Stimulated activated CD8-positive, alpha-beta memory T cell treated with anti-CD3 and anti-CD28 coated beads, Interleukin-4, amount 100 ng/mL, for 1 hour (primary cell): ENCODE results near the gene MYO18A.

ENCODE experiments used
- DNase-seq, 2 donors: peaks; one replicate each; pipeline ENCODE4 v3.0.0-alpha.2; 2020; ENCODE audit warnings: low read depth in 2 of 2, low spot score in 1 of 2

MYO18A gene

GRCh38 chr17:29079433-29079832 is 100.8 kb downstream of the MYO18A start:
- DNase-seq = no peak

GRCh38 chr17:29078183-29079045 is 101.8 kb downstream of the MYO18A start:
- no peak for DNase-seq

GRCh38 chr17:29077320-29077719 is 102.9 kb downstream of the MYO18A start:
- DNase-seq = no peak

- no peak for DNase-seq
Observed at GRCh38 chr17:29076722-29077121, 103.5 kb downstream of the MYO18A start.

DNA sequence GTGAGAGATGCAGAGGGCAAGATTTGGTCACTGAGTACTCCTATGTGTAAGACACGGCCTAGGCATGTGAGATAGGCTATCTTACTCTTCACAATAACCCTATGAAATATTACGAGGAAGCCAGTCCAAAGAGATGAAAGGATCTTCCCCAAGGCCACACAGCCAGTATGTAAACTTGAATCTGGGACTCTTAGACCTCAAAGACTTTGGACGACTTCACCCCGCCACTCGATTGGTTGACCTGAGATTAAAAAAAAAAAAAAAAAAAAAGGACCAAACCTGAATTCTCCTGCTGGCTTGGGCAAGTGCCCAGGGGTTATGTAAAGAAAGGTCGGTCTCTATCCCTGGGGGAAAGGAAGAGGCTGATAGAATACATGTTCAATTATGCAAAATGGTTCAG is 104.1 kb downstream of the MYO18A start:
- no peak for DNase-seq

DNA sequence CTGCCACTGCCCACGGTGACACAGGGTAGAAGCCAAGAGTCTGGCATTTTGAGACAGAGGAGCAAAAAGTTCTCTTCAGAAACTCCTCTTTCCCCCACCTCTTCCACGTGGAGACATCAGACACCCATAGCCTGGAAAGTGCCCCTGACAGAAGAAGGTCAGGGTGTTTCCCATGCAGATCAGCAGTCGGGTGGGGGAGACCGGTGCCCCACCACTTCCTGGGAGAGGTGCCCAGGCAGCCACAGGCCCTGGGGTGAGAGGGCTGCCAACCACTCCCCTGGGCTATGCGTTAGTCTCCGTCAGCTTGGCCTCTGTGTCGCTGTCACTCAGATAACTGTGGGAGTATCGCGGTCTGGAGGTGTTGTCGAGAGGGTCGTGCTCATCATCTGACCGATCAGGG is 105.7 kb downstream of the MYO18A start:
- no peak for DNase-seq

GRCh38 chr17:29073520-29073919 is 106.7 kb downstream of the MYO18A start:
- no peak for DNase-seq

- no peak for DNase-seq
Observed at GRCh38 chr17:29073045-29073444, 107.2 kb downstream of the MYO18A start.

GRCh38 chr17:29071303-29071702 is 108.9 kb downstream of the MYO18A start:
- DNase-seq = no peak

DNA sequence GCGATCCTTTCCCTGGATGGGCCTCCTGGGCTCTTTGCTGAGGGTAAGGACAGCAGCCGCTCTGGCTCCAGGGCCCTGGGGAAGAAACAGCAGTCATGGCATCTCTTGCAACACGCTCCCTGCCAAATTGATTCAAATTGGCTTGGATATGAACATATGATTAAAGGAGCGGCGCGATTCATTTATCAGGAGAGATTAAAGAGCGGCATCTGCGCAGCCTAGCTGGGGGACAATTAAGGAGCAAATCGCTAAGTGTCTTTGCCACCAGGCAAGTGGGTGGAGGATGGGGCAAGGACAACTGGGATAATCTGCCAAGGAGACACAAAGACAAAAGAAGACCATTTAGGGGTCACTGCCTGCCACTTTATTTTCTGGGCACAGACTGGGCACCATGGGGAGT is 109.4 kb downstream of the MYO18A start:
- no peak for DNase-seq

DNA sequence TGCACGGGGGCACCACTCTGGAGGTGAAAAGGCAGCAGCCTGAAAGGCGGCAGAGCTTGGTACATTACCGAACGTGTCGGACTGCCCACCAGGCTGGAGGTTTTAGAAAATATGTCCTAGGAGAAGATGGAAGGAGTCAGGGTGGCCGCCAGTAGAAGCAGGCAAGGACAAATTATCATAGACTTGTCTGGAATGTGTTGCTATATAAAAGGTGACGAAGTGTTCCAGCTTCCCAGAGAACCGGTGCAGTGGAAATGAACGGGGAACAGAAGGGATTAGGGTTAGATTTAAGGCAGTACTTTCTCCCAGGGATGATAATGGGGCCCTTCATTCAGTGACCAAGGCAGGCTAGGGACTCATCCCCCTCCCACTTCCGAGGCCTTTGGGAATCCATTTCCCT is 109.9 kb downstream of the MYO18A start:
- no peak for DNase-seq

DNA sequence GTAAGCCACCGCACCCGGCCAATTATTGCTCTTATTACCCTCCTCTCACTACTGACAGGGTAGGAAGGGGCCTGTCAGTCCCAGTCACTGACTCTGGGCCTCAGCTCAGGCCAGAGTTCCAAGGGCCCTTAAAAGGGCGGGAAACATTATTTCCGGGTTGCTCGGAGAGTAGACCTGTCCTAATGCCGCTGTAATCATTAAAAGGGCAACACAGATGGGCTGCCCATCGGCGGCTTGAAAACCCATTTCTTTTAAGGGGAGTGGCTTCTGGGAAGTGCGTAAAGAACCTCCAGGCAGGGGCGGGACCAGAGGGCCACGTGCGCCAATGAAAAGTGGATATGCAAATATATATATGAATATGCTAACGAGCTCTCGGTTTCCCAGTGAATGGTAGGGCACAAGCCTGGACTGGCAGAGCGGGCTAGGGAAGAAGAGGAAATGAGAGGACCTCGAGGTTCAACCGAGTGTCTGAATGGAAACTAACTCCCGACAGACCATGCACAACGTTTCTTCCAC is 110.6 kb downstream of the MYO18A start:
- no peak for DNase-seq

DNA sequence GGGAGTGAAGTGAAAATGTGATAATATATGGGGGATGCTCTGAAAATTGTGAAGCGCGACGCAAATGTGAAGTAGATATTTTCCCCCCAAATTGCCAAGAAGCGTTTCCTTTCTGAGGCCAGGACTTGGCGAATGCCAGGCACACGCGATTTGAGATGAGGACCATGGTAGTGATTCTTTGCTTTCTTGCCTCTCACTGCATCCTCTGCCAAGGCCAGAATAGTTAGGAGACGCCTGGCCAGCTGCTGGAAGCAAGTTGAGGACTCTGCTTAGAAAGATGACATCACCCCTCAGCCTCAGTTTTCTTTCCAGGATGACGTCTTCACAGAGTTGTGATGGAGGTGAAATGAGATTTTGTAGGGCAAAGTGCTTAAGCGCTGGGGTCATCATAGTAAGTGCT is 111.4 kb downstream of the MYO18A start:
- no peak for DNase-seq

DNA sequence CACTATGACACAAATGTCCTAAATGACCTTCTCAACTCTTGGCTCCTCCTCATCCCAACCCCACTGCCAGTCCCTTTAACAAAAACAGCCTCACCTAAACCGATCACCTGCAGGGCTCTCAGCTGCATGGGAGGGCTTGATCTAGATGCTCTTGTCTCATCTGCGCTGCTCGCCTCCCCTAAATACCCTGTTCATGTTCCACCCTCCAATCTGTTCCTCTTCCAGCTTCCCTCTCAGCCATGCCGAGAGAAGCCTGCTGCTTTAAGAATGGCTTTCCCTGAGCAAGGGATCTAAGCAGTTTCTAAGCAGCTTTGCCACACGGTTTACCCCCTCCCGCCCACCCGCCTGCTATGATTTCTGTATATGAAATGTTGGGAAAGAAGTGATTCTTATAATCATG is 113.6 kb downstream of the MYO18A start:
- no peak for DNase-seq

DNA sequence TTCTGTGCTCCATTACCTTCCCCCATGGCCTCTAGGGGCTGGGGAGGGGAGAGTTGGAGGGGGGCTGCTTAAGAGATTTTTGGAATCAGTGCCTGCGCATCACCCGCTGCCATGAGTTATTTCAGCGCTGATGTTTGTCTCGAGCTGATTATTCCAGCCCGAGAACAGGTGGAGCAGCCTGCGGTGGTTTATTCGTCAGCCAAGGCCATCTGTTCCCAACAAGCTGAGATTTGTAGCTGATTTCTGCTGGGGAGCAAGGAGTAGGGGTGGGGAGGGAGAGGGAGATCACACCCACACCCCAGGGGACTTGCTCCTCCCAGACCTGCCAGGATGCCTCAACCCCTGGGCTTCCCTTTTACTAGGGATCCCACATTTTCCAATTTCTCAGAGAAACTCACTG is 114.2 kb downstream of the MYO18A start:
- DNase-seq = no peak

- no peak for DNase-seq
Observed at GRCh38 chr17:29063992-29064391, 116.2 kb downstream of the MYO18A start.

DNA sequence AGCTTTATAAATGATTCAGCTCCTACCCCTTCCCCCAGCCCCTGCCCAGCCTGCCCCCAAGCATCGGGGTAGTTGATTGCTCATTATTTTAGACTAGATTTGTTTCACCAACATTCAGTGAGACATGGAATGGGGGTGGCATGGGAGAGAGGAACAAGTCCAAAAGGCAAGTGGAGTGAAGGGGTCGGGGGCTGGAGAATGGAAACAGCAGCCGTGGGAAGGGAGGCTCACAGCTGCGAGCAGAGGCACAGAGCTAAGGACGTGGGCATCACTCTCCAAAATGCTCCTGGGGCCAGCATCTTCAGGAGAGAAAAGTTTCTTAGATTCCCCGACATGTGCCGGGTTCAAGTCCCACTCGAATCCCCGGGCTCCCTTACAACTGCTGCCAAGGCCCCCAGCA is 118.0 kb downstream of the MYO18A start:
- no peak for DNase-seq

- DNase-seq = no peak
Observed at GRCh38 chr17:29061036-29061435, 119.2 kb downstream of the MYO18A start.

- DNase-seq = no peak
Observed at GRCh38 chr17:29060475-29060874, 119.7 kb downstream of the MYO18A start.

DNA sequence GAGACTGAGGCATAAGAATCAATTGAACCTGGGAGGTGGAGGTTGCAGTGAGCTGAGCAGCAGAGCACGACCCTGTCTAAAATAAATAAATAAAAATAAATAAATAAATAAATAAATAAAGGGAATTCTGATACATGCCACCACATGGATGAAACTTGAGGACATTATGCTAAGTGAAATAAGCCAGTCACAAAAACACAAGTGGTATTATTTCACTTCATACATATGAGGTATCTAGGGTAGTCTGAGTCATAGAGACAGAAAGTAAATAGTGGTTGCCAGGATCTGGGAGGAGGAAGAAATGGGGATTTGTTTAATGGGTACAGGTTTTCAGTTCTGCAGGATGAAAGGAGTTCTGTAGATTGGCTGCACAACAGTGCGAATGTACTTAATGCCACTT is 120.9 kb downstream of the MYO18A start:
- no peak for DNase-seq

DNA sequence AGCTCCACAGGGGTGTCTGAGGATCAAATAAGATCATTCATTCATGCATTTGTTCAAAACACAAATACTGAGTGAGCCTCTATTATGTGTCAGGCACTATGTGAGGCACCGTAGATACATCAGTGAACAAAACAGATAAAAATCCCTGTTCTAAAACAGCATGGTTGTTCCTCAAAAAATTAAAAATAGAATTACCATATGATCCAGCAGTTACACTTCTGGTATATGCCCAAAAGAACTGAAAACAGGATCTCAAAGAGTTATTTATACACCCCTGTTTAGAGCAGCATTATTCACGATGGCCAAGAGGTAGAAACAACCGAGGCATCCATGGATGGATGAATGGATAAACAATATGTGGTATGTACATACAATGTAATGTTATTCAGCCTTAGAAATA is 121.8 kb downstream of the MYO18A start:
- no peak for DNase-seq

GRCh38 chr17:29057361-29057760 is 122.8 kb downstream of the MYO18A start:
- DNase-seq = no peak

DNA sequence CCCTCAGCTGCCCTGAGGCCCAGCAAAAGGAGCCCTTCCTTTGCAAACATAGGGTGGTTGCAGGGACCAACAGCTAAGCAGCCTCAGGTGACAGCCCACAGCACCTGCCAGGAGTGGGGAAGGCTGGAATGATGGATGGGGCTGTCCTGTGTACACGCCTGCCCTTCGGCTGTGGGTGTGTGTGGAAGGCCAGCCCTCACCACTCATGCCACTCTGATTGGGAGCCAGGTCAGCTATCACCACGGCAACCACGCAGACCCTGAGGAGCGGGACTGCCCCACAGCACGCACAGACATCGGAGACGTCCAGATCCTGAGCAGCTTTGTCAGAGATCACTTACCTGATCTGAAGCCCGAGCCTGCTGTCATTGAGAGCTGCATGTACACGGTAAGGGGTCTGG is 125.4 kb downstream of the MYO18A start:
- DNase-seq = no peak
